Measurements from ENCODE around the gene IER5L. TPM values are rescaled to one million over a fixed set of nuclear protein-coding genes. Genes with fewer than 3 reads are reported as not detected.
A peak's percentile ranks its signal among the peaks of the same experiment; 100 is the strongest.

Gene IER5L
- total RNA-seq, 1 donor from 2014 or later = 16.7 TPM

DNA sequence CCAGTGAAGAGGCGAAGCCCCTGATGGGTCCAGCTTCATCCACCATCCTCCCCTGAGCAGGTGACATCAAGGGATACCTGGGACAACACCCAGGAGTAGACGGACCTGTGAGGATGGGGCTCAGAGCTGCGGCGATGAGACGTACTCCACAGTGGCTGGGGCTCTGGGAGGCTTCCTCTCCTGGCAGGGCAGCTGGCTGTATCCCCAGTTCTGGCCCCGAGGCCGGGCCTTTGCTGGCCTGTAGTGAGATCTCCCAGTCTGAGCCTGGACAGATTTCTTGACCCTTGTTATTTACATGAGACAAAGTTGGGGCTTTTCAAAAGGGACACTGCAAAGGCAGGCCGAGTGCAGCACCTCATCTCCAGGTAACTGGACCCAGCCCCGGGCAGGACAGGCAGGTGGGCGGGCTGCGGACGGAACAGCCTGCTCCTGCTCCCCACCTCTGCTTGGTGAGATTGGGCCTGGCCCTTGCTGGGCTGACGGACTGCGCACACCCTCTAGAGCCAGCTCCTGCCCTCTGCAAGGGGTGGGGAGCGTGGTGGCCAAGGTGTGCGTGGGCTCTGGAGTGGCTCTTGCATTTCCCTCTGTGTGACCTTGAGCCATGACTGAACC is 23.1 kb downstream of the IER5L start:
- H3K9me3 ChIP-seq (ENCODE audit: control insufficient read depth in 3 of 3, low read length in 3 of 3) = no peaks in the 10 kb centered on the region
- H3K27me3 ChIP-seq (ENCODE audit: control insufficient read depth in 3 of 3, insufficient read depth in 3 of 3, low read length in 3 of 3) = no peaks in the 10 kb centered on the region
- no peaks in the 10 kb centered on the region for H3K4me1 ChIP-seq (ENCODE audit: control insufficient read depth in 3 of 3, insufficient read depth in 3 of 3, low read length in 3 of 3)
- H3K4me3 ChIP-seq (ENCODE audit: low read length in 3 of 3) = no peak overlapping the region
- H3K27ac ChIP-seq (ENCODE audit: low read depth, low read length) = no peak overlapping the region
- H3K9ac ChIP-seq (ENCODE audit: low read depth in 1 of 3, low read length in 3 of 3) = no peak overlapping the region
- peaks cover 2 to 21% (median 5%) of the 10 kb centered on the region in 3 donors for H3K36me3 ChIP-seq (ENCODE audit: control insufficient read depth in 3 of 3, insufficient read depth in 3 of 3, low read length in 3 of 3)

DNA sequence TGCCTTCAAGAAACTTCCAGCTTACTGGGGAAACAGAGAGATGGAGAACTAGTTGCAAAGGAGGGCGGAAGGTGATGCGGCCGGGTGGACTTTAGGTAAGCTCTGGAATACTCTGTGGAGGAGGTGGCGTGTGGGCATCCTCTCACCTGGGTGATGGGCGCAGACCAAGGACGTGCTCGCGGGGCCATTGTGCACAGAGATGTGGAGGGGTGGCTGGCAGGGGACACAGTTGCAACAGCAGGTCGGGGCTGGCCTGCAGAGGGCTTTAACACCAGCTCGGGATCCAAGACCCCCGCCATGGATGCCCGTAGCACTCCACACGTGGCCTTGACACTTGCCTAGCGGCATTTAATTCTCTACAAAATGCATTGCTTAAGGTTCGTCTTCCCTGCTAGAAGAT is 26.6 kb downstream of the IER5L start:
- Histone ChIP-seq H3K36me3 (ENCODE audit: control insufficient read depth in 3 of 3, insufficient read depth in 3 of 3, low read length in 3 of 3) (peaks cover 21 to 32% (median 23%) of the 10 kb centered on the region in 3 donors), H3K4me3 (ENCODE audit: low read length in 3 of 3) (no peak overlapping the region), H3K9me3 (ENCODE audit: control insufficient read depth in 3 of 3, low read length in 3 of 3) (no peaks in the 10 kb centered on the region), H3K27me3 (ENCODE audit: control insufficient read depth in 3 of 3, insufficient read depth in 3 of 3, low read length in 3 of 3) (no peaks in the 10 kb centered on the region), H3K4me1 (ENCODE audit: control insufficient read depth in 3 of 3, insufficient read depth in 3 of 3, low read length in 3 of 3) (peaks cover 13 to 19% (median 16%) of the 10 kb centered on the region in 3 donors), H3K27ac (ENCODE audit: low read depth, low read length) (no peak overlapping the region), H3K9ac (ENCODE audit: low read depth in 1 of 3, low read length in 3 of 3) (no peak overlapping the region)

- H3K4me3 ChIP-seq (ENCODE audit: low read length in 3 of 3) = no peak overlapping the region
- H3K27me3 ChIP-seq (ENCODE audit: control insufficient read depth in 3 of 3, insufficient read depth in 3 of 3, low read length in 3 of 3) = no peaks in the 10 kb centered on the region
- peaks cover 22 to 32% (median 28%) of the 10 kb centered on the region in 3 donors for H3K36me3 ChIP-seq (ENCODE audit: control insufficient read depth in 3 of 3, insufficient read depth in 3 of 3, low read length in 3 of 3)
- H3K4me1 ChIP-seq (ENCODE audit: control insufficient read depth in 3 of 3, insufficient read depth in 3 of 3, low read length in 3 of 3) = peaks cover 20 to 26% (median 23%) of the 10 kb centered on the region in 3 donors
- H3K27ac ChIP-seq (ENCODE audit: low read depth, low read length) = no peak overlapping the region
- no peak overlapping the region for H3K9ac ChIP-seq (ENCODE audit: low read depth in 1 of 3, low read length in 3 of 3)
- H3K9me3 ChIP-seq (ENCODE audit: control insufficient read depth in 3 of 3, low read length in 3 of 3) = no peaks in the 10 kb centered on the region
Observed at GRCh38 chr9:129150672-129151211, 27.3 kb downstream of the IER5L start.

DNA sequence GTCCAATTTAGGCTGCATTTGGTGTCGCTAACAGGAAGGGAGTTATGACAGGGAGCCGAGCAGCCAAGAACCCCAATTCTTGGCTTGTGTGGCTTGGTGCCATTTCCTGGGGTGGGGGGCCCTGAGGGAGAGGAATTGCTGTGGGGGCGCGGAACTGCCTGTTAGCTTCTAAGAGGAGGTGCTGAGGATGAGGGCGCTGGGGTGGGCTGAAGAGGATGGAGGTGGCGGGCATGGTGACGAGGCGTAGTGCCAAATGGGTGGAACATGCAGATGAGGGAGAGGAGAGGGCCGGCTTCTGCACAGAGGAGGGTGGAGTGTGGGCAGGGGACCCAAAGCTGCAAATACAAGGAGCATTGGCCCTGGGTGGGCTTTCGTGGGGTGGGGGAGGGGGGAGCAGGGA is 27.9 kb downstream of the IER5L start:
- Histone ChIP-seq H3K36me3 (ENCODE audit: control insufficient read depth in 3 of 3, insufficient read depth in 3 of 3, low read length in 3 of 3) (peaks cover 23 to 28% (median 27%) of the 10 kb centered on the region in 3 donors), H3K27me3 (ENCODE audit: control insufficient read depth in 3 of 3, insufficient read depth in 3 of 3, low read length in 3 of 3) (no peaks in the 10 kb centered on the region), H3K27ac (ENCODE audit: low read depth, low read length) (no peak overlapping the region)

GRCh38 chr9:129149442-129149841 is 28.6 kb downstream of the IER5L start:
- H3K27ac ChIP-seq (ENCODE audit: low read depth, low read length) = no peak overlapping the region

More for the DNA sequence above, 27.9 kb downstream of the IER5L start:
- H3K4me1 ChIP-seq (ENCODE audit: control insufficient read depth in 3 of 3, insufficient read depth in 3 of 3, low read length in 3 of 3) = peaks cover 26 to 32% (median 29%) of the 10 kb centered on the region in 3 donors
- H3K4me3 ChIP-seq (ENCODE audit: low read length in 3 of 3) = no peak overlapping the region
- no peaks in the 10 kb centered on the region for H3K9me3 ChIP-seq (ENCODE audit: control insufficient read depth in 3 of 3, low read length in 3 of 3)
- peak overlapping the region in 1 of 3 donors; percentile 33 for H3K9ac ChIP-seq (ENCODE audit: low read depth in 1 of 3, low read length in 3 of 3)

DNA sequence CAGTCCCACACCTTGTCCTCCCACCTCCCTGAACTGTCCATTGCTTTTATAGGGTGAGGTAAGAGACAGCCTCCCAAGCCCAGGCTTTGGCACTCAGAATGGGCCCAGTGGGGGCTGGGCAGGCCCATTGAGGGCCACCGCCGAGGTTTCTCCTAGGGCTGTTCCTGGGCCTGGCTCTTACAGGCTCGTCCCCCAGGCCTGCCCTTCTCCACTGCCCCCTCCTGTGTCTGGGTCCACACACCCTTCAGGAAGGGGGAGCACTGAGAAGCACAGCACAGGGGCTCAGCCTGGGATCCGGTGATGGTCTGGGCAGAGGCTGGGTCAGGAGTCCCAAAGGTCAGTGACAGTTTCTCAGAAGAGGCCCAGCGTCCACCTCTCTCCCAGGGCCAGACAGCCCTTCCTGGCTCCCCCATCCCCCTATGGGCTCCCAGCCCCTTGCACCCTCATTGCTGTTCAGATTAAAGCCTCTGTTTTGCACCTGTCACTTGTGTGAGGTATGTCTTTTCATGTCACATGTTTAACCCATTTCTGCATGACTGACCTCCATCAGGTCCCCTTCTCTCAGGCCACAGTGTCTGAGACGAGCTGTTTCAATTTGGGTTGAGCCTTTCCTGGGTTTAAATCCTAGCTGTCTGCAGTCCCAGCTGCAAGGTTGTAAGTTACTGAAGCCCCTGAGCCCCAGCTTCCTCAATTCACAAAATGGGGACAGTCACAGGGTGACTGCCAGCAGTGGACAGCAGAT is 29.4 kb downstream of the IER5L start:
- no peaks in the 10 kb centered on the region for H3K9me3 ChIP-seq (ENCODE audit: control insufficient read depth in 3 of 3, low read length in 3 of 3)
- H3K36me3 ChIP-seq (ENCODE audit: control insufficient read depth in 3 of 3, insufficient read depth in 3 of 3, low read length in 3 of 3) = peaks cover 27 to 34% (median 31%) of the 10 kb centered on the region in 3 donors
- H3K27me3 ChIP-seq (ENCODE audit: control insufficient read depth in 3 of 3, insufficient read depth in 3 of 3, low read length in 3 of 3) = no peaks in the 10 kb centered on the region
- no peak overlapping the region for H3K27ac ChIP-seq (ENCODE audit: low read depth, low read length)
- peaks cover 36 to 45% (median 41%) of the 10 kb centered on the region in 3 donors for H3K4me1 ChIP-seq (ENCODE audit: control insufficient read depth in 3 of 3, insufficient read depth in 3 of 3, low read length in 3 of 3)
- peak overlapping the region in 1 of 3 donors; percentile 33 for H3K9ac ChIP-seq (ENCODE audit: low read depth in 1 of 3, low read length in 3 of 3)
- no peak overlapping the region for H3K4me3 ChIP-seq (ENCODE audit: low read length in 3 of 3)

More at GRCh38 chr9:129149442-129149841, 28.6 kb downstream of the IER5L start:
- Histone ChIP-seq H3K4me1 (ENCODE audit: control insufficient read depth in 3 of 3, insufficient read depth in 3 of 3, low read length in 3 of 3) (peaks cover 30 to 38% (median 34%) of the 10 kb centered on the region in 3 donors), H3K9ac (ENCODE audit: low read depth in 1 of 3, low read length in 3 of 3) (peak overlapping the region in 1 of 3 donors; percentile 10), H3K9me3 (ENCODE audit: control insufficient read depth in 3 of 3, low read length in 3 of 3) (no peaks in the 10 kb centered on the region), H3K36me3 (ENCODE audit: control insufficient read depth in 3 of 3, insufficient read depth in 3 of 3, low read length in 3 of 3) (peaks cover 23 to 28% (median 25%) of the 10 kb centered on the region in 3 donors), H3K27me3 (ENCODE audit: control insufficient read depth in 3 of 3, insufficient read depth in 3 of 3, low read length in 3 of 3) (no peaks in the 10 kb centered on the region), H3K4me3 (ENCODE audit: low read length in 3 of 3) (no peak overlapping the region)

DNA sequence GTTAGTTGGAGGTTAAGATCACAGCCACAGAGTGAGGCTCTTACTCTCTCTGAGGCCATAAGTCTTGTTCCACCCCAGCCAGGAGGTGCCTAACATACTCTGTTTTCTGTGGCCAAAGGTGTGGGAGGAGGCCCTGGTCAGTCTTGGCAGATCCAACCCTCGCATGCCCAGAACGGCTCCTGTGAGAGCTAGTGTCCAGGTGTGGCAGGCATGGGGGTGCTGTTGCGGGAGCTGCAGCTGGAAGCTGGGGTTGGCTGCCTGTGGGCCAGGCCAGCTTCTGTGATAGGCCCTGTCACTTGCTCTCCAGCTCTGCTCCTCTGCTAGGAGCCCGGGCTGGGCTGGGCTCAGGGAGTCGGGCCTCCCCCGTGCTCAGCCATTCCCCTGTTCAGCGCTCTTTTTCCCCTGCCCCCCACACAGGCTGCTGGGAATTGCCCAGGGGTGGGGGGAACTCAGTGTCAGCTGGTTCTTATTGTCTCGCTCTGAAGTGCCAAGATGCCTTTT is 31.6 kb downstream of the IER5L start:
- Histone ChIP-seq H3K9me3 (ENCODE audit: control insufficient read depth in 3 of 3, low read length in 3 of 3) (no peaks in the 10 kb centered on the region), H3K36me3 (ENCODE audit: control insufficient read depth in 3 of 3, insufficient read depth in 3 of 3, low read length in 3 of 3) (peaks cover 26 to 37% (median 34%) of the 10 kb centered on the region in 3 donors), H3K4me3 (ENCODE audit: low read length in 3 of 3) (peak overlapping the region in 1 of 3 donors; percentile 6), H3K9ac (ENCODE audit: low read depth in 1 of 3, low read length in 3 of 3) (peak overlapping the region; percentile 48 to 75 (median 74)), H3K27me3 (ENCODE audit: control insufficient read depth in 3 of 3, insufficient read depth in 3 of 3, low read length in 3 of 3) (no peaks in the 10 kb centered on the region), H3K4me1 (ENCODE audit: control insufficient read depth in 3 of 3, insufficient read depth in 3 of 3, low read length in 3 of 3) (peaks cover 57 to 66% (median 61%) of the 10 kb centered on the region in 3 donors), H3K27ac (ENCODE audit: low read depth, low read length) (peak overlapping the region; percentile 83)

DNA sequence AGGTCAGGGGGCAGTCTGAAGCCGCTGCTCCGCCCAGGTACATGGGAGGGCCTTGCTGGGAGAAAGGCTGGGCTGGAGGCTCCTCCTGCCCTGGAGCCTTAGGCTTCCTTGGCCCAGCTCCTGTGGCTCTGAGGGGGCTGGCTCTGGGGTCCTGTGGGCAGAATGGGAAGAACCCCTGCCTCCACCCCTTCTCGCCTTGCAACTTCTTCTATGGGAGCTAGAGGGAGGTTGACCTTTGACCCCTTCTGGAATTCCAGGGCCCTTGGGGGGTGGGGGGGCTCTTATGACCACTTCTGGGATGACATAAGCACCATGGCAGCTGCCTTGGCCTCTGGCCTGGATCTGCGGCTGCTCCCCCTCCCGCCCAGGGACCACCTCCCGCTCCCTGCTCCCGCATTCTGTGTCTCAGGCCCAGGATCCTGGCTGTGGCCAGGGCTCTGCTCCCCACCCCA is 32.2 kb downstream of the IER5L start:
- Histone ChIP-seq H3K9ac (ENCODE audit: low read depth in 1 of 3, low read length in 3 of 3) (peak overlapping the region; percentile 48 to 75 (median 74)), H3K9me3 (ENCODE audit: control insufficient read depth in 3 of 3, low read length in 3 of 3) (no peaks in the 10 kb centered on the region), H3K36me3 (ENCODE audit: control insufficient read depth in 3 of 3, insufficient read depth in 3 of 3, low read length in 3 of 3) (peaks cover 26 to 36% (median 30%) of the 10 kb centered on the region in 3 donors), H3K27ac (ENCODE audit: low read depth, low read length) (peak overlapping the region; percentile 83), H3K4me3 (ENCODE audit: low read length in 3 of 3) (peak overlapping the region in 2 of 3 donors; percentile 6 to 9), H3K27me3 (ENCODE audit: control insufficient read depth in 3 of 3, insufficient read depth in 3 of 3, low read length in 3 of 3) (no peaks in the 10 kb centered on the region), H3K4me1 (ENCODE audit: control insufficient read depth in 3 of 3, insufficient read depth in 3 of 3, low read length in 3 of 3) (peaks cover 63 to 72% (median 68%) of the 10 kb centered on the region in 3 donors)

GRCh38 chr9:129145316-129145715 is 32.7 kb downstream of the IER5L start:
- no peaks in the 10 kb centered on the region for H3K27me3 ChIP-seq (ENCODE audit: control insufficient read depth in 3 of 3, insufficient read depth in 3 of 3, low read length in 3 of 3)
- no peaks in the 10 kb centered on the region for H3K9me3 ChIP-seq (ENCODE audit: control insufficient read depth in 3 of 3, low read length in 3 of 3)
- H3K9ac ChIP-seq (ENCODE audit: low read depth in 1 of 3, low read length in 3 of 3) = peak overlapping the region; percentile 48 to 75 (median 74)
- peaks cover 26 to 36% (median 30%) of the 10 kb centered on the region in 3 donors for H3K36me3 ChIP-seq (ENCODE audit: control insufficient read depth in 3 of 3, insufficient read depth in 3 of 3, low read length in 3 of 3)
- H3K4me1 ChIP-seq (ENCODE audit: control insufficient read depth in 3 of 3, insufficient read depth in 3 of 3, low read length in 3 of 3) = peaks cover 68 to 77% (median 72%) of the 10 kb centered on the region in 3 donors
- peak overlapping the region; percentile 83 for H3K27ac ChIP-seq (ENCODE audit: low read depth, low read length)
- H3K4me3 ChIP-seq (ENCODE audit: low read length in 3 of 3) = peak overlapping the region in 2 of 3 donors; percentile 9 to 13
